H1 (cell line): ENCODE measurements around the gene MGAT5. TPM values are rescaled to one million over a fixed set of nuclear protein-coding genes. Genes with fewer than 3 reads are reported as not detected.

Source experiments
- CTCF ChIA-PET: fragments of 300-600 bp; sonication (Branson Sonifier 250); formaldehyde crosslinking; loops from one replicate; lab custom pipeline; 2021; ENCODE audit not compliant: partially characterized antibody; lab: Charles Lee
- POLR2A ChIA-PET: fragments of 300-600 bp; sonication (Branson Sonifier 250); formaldehyde crosslinking; loops from one replicate; lab custom pipeline; 2021; ENCODE audit warnings: inconsistent platforms; ENCODE audit not compliant: partially characterized antibody; lab: Charles Lee
- DNase-seq, 2 experiments: peaks; one replicate each; pipeline versions ENCODE4 v3.0.0 to v3.0.0-alpha.2; 2010 to 2022; ENCODE audit warnings: low spot score in 2 of 2, low read depth in 1 of 2, mixed read lengths in 1 of 2
- FAIRE-seq: peaks from 2 replicates; lab custom pipeline; 2011; peaks lifted over from hg19 to GRCh38; lab: Jason Lieb, UNC
- H2AFZ ChIP-seq: 2 replicates; pipeline ENCODE4 v1.8.1; 2012; ENCODE audit warnings: low read length, inconsistent platforms
- H2AK5ac ChIP-seq: 2 replicates; pipeline ENCODE4 v1.6.1; 2013; ENCODE audit warnings: low read depth, low read length
- H2BK120ac ChIP-seq: replicated peaks from 2 replicates; pipeline ENCODE3; 2013; ENCODE audit warnings: low read depth, low read length, inconsistent platforms
- H2BK12ac ChIP-seq: 2 replicates; pipeline ENCODE4 v1.6.1; 2013; ENCODE audit warnings: low read depth, low read length
- H2BK15ac ChIP-seq: 2 replicates; pipeline ENCODE4 v1.6.1; 2013; ENCODE audit warnings: low read length
- H2BK20ac ChIP-seq: 2 replicates; pipeline ENCODE4 v1.6.1; 2013; ENCODE audit warnings: low read length
- H2BK5ac ChIP-seq: 2 replicates; pipeline ENCODE4 v1.6.1; 2013; ENCODE audit warnings: low read depth, low read length
- H3K14ac ChIP-seq: 2 replicates; pipeline ENCODE4 v1.6.1; 2013; ENCODE audit warnings: inconsistent platforms; ENCODE audit not compliant: insufficient read length
- H3K18ac ChIP-seq: 2 replicates; pipeline ENCODE4 v1.6.1; 2013; ENCODE audit warnings: low read length; ENCODE audit errors: extremely low read depth
- H3K23ac ChIP-seq: 2 replicates; pipeline ENCODE4 v1.6.1; 2013; ENCODE audit warnings: inconsistent platforms; ENCODE audit not compliant: insufficient read length
- H3K23me2 ChIP-seq: 2 replicates; pipeline ENCODE4 v1.6.1; 2013; ENCODE audit warnings: low read depth, low read length
- H3K27ac ChIP-seq: 2 replicates; pipeline ENCODE4 v1.6.1; 2011; ENCODE audit warnings: low read depth, low read length, inconsistent platforms
- H3K27me3 ChIP-seq, 4 experiments: replicated peaks in 1 of 4; 1 replicate in 1 of 4; 2 replicates in 3 of 4; pipeline versions ENCODE4 v1.6.1 to v1.8.1; 2011 to 2013; ENCODE audit warnings: low read length in 3 of 4, mild to moderate bottlenecking in 3 of 4, inconsistent platforms in 2 of 4, mixed read lengths in 2 of 4, moderate library complexity in 1 of 4; ENCODE audit not compliant: control insufficient read depth in 3 of 4, insufficient read depth in 3 of 4; ENCODE audit errors: extremely low read depth in 1 of 4
- H3K36me3 ChIP-seq, 4 experiments: 2 replicates each; pipeline versions ENCODE4 v1.6.1 to v1.8.1; 2011 to 2013; ENCODE audit warnings: mild to moderate bottlenecking in 4 of 4, low read length in 3 of 4, moderate library complexity in 2 of 4, control low read depth in 1 of 4, inconsistent platforms in 1 of 4; ENCODE audit not compliant: insufficient read depth in 4 of 4, control insufficient read depth in 2 of 4
- H3K4ac ChIP-seq: replicated peaks from 2 replicates; pipeline ENCODE3; 2013; ENCODE audit warnings: low read length, low read depth, mixed read lengths, inconsistent platforms; ENCODE audit not compliant: insufficient read length
- H3K4me1 ChIP-seq, 4 experiments: replicated peaks in 1 of 4; 1 replicate in 1 of 4; 2 replicates in 3 of 4; pipeline versions ENCODE4 v1.6.1 to v1.8.1; 2011 to 2013; ENCODE audit warnings: low read length in 3 of 4, inconsistent platforms in 2 of 4, mixed read lengths in 1 of 4; ENCODE audit not compliant: insufficient read depth in 4 of 4, control insufficient read depth in 3 of 4
- H3K4me2 ChIP-seq, 2 experiments: 2 replicates each; pipeline versions ENCODE4 v1.6.1 to v1.8.1; 2011 to 2013; ENCODE audit warnings: low read depth in 2 of 2, low read length in 2 of 2, control low read depth in 1 of 2, inconsistent platforms in 1 of 2, mild to moderate bottlenecking in 1 of 2; ENCODE audit not compliant: insufficient read depth in 1 of 2
- H3K4me3 ChIP-seq, 4 experiments: fragments of 200-600, 300-600 bp in 1 of 4; sonication (generic), shearing (Covaris generic), sonication (Bioruptor Twin) in 1 of 4; 2 replicates each; pipeline versions ENCODE4 v1.5.1 to v1.8.1; 2011 to 2016; ENCODE audit warnings: low read length in 4 of 4, low read depth in 3 of 4, control low read depth in 2 of 4, inconsistent platforms in 2 of 4, mild to moderate bottlenecking in 2 of 4, mixed read lengths in 1 of 4, moderate library complexity in 1 of 4; ENCODE audit not compliant: insufficient read depth in 2 of 4; ENCODE audit errors: extremely low read depth in 1 of 4
- H3K56ac ChIP-seq: replicated peaks from 2 replicates; pipeline ENCODE3; 2013; ENCODE audit warnings: low read depth, mild to moderate bottlenecking, mixed read lengths, low read length, inconsistent platforms; ENCODE audit not compliant: insufficient read length
- H3K79me1 ChIP-seq: 2 replicates; pipeline ENCODE4 v1.6.1; 2013; ENCODE audit warnings: low read depth, low read length, control low read depth
- H3K79me2 ChIP-seq, 2 experiments: 2 replicates each; pipeline versions ENCODE4 v1.6.1 to v1.8.1; 2012 to 2013; ENCODE audit warnings: low read length in 2 of 2, mild to moderate bottlenecking in 2 of 2, inconsistent platforms in 1 of 2; ENCODE audit not compliant: insufficient read depth in 2 of 2, control insufficient read depth in 1 of 2
- H3K9ac ChIP-seq, 4 experiments: replicated peaks in 1 of 4; 1 replicate in 1 of 4; 2 replicates in 3 of 4; pipeline versions ENCODE4 v1.6.1 to v1.8.1; 2011 to 2013; ENCODE audit warnings: low read depth in 3 of 4, low read length in 3 of 4, control low read depth in 2 of 4, mild to moderate bottlenecking in 2 of 4, moderate library complexity in 2 of 4, inconsistent platforms in 1 of 4; ENCODE audit errors: extremely low read depth in 1 of 4
- H3K9me3 ChIP-seq, 2 experiments: 2 replicates each; pipeline versions ENCODE4 v1.6.1 to v1.8.1; 2012 to 2013; ENCODE audit warnings: mild to moderate bottlenecking in 2 of 2, moderate library complexity in 2 of 2, control low read depth in 1 of 2, inconsistent platforms in 1 of 2, low read depth in 1 of 2, low read length in 1 of 2, mixed read lengths in 1 of 2; ENCODE audit not compliant: insufficient read depth in 2 of 2
- H4K20me1 ChIP-seq, 2 experiments: replicated peaks in 1 of 2; 2 replicates each; pipeline versions ENCODE3 to v1.8.1; 2011 to 2013; ENCODE audit warnings: inconsistent platforms in 2 of 2, low read length in 2 of 2, mild to moderate bottlenecking in 1 of 2; ENCODE audit not compliant: insufficient read depth in 2 of 2, control insufficient read depth in 1 of 2
- H4K5ac ChIP-seq: 2 replicates; pipeline ENCODE4 v1.6.1; 2013; ENCODE audit warnings: low read length, low read depth, mixed read lengths, inconsistent platforms; ENCODE audit not compliant: insufficient read length
- H4K8ac ChIP-seq: 2 replicates; pipeline ENCODE4 v1.8.0; 2013; ENCODE audit warnings: mild to moderate bottlenecking, moderate library complexity, low read length, inconsistent platforms; ENCODE audit not compliant: insufficient read depth; ENCODE audit errors: extremely low read depth
- H4K91ac ChIP-seq: replicated peaks from 2 replicates; pipeline ENCODE3; 2013; ENCODE audit warnings: low read length, mixed read lengths, inconsistent platforms; ENCODE audit not compliant: insufficient read length
- CBX8 ChIP-seq: fragments of 300-800, 300-1000 bp; sonication (generic); IDR thresholded peaks from 2 replicates; pipeline ENCODE4 v1.7.1; 2016; ENCODE audit warnings: low read depth, low read length, borderline replicate concordance
- CEBPB ChIP-seq: IDR thresholded peaks from 2 replicates; pipeline ENCODE4 v1.6.1; 2012; ENCODE audit warnings: low read depth, low read length
- CREB1 ChIP-seq: IDR thresholded peaks from 2 replicates; pipeline ENCODE4 v1.6.1; 2012; ENCODE audit warnings: inconsistent platforms
- SP1 ChIP-seq: IDR thresholded peaks from 2 replicates; pipeline ENCODE4 v1.6.1; 2011; ENCODE audit warnings: low read depth, low read length
- SRF ChIP-seq: IDR thresholded peaks from 2 replicates; pipeline ENCODE4 v1.6.1; 2011; ENCODE audit warnings: mild to moderate bottlenecking, low read depth, low read length, moderate library complexity
- TCF12 ChIP-seq: IDR thresholded peaks from 2 replicates; pipeline ENCODE4 v1.6.1; 2011; ENCODE audit warnings: low read depth, mild to moderate bottlenecking, low read length
- WGBS, 2 experiments: shearing (Covaris generic) in 1 of 2; methylation state at CpG; one replicate each; pipeline versions ENCODE4 v1.1.6 to v1.1.7; 2013 to 2015; ENCODE audit warnings: low lambda C conversion rate in 2 of 2, mixed read lengths in 2 of 2, inconsistent platforms in 1 of 2, low coverage in 1 of 2, missing lambda C conversion rate in 1 of 2; ENCODE audit not compliant: insufficient replicate concordance in 2 of 2, insufficient coverage in 1 of 2, insufficient read length in 1 of 2; ENCODE audit errors: extremely low coverage in 1 of 2, missing lambda C conversion rate in 1 of 2; 5-methylcytosine and 5-hydroxymethylcytosine counted together
- polyA plus RNA-seq, 7 experiments: library from polyadenylated mRNA; depleted of rRNA in 3 of 7; stranded (reverse) in 5 of 7; unstranded in 2 of 7; fragments of >200 nt in 5 of 7; fragments of 200-250 nt in 2 of 7; gene quantifications; 1 replicate in 5 of 7; 2 replicates in 1 of 7; 4 replicates in 1 of 7; pipeline versions ENCODE4 v1.2.1 to v1.2.3, GENCODE V29; 2011 to 2013; ENCODE audit warnings: missing spikeins in 2 of 7, mixed read lengths in 2 of 7
- total RNA-seq: library from RNA; stranded (reverse); fragmentation: NEBNext Ultra II Directional; extraction: Animal tissue kit (Norgen Biotek cat#: 25700); gene quantifications from 2 replicates; pipeline ENCODE4 v1.2.1, GENCODE V29; 2021

Gene MGAT5
- total and polyA plus RNA-seq, 2 of the 8 experiments (the other 6 are each of a cell fraction or from before 2014, with no cell fraction given), result 11.2 to 49.2 TPM

- Histone ChIP-seq H2BK120ac (no peak overlapping the region), H2BK5ac (no peak overlapping the region), H3K9me3 (no peaks in the 10 kb centered on the region), H3K27me3 (no peaks in the 10 kb centered on the region; a peak in 1 of 7 replicates), H4K8ac (no peak overlapping the region), H3K4me3 (no peak overlapping the region)
- TF ChIP-seq CREB1, result no peak
- TF ChIP-seq CBX8, result no peak
- no peak for TF ChIP-seq TCF12
- TF ChIP-seq SP1, result no peak
- no peak for TF ChIP-seq CEBPB
- no peak for TF ChIP-seq SRF
- TF ChIP-seq, all 59 proteins: peak for 0
- Histone ChIP-seq H3K79me2 (no peaks in the 10 kb centered on the region), H3K56ac (no peak overlapping the region), H3K4me1 (no peaks in the 10 kb centered on the region), H3K4me2 (no peak overlapping the region), H3K36me3 (no peaks in the 10 kb centered on the region), H3K23ac (no peak overlapping the region), H3K18ac (no peak overlapping the region), H3K79me1 (no peaks in the 10 kb centered on the region), H4K91ac (no peak overlapping the region), H3K9ac (no peak overlapping the region), H2BK12ac (no peak overlapping the region), H2AFZ (no peak overlapping the region), H3K27ac (no peak overlapping the region), H3K4ac (no peak overlapping the region), H4K20me1 (no peaks in the 10 kb centered on the region), H2BK15ac (no peak overlapping the region), H2AK5ac (no peak overlapping the region), H2BK20ac (no peak overlapping the region), H4K5ac (no peak overlapping the region), H3K23me2 (no peaks in the 10 kb centered on the region), H3K14ac (no peak overlapping the region)
- ChIA-PET POLR2A (no interaction called here), CTCF (interaction anchor here (1.4 to 1.6 kb wide), 2 partner anchors 17 to 85 kb away, joined by 3 to 5 read pairs; no protein-coding TSS in a partner anchor)
- WGBS, 2 experiments, result 88% methylated on average over 15 of the region's 15 CpGs; no CpG with 5 or more reads in 1 of the 2 experiments
- DNase-seq, result no peak
- FAIRE-seq, result no peak
Measured at GRCh38 chr2:134482766-134483340, 229.0 kb downstream of the MGAT5 start.
